ENCODE results near the gene AXL. TPM values are rescaled to one million over a fixed set of nuclear protein-coding genes. Genes with fewer than 3 reads are reported as not detected.

The AXL gene
- total and polyA plus RNA-seq, 2 of the 13 experiments (the other 11 are each of a cell fraction or from before 2014, with no cell fraction given), result 0.71 to 5.9 TPM

DNA sequence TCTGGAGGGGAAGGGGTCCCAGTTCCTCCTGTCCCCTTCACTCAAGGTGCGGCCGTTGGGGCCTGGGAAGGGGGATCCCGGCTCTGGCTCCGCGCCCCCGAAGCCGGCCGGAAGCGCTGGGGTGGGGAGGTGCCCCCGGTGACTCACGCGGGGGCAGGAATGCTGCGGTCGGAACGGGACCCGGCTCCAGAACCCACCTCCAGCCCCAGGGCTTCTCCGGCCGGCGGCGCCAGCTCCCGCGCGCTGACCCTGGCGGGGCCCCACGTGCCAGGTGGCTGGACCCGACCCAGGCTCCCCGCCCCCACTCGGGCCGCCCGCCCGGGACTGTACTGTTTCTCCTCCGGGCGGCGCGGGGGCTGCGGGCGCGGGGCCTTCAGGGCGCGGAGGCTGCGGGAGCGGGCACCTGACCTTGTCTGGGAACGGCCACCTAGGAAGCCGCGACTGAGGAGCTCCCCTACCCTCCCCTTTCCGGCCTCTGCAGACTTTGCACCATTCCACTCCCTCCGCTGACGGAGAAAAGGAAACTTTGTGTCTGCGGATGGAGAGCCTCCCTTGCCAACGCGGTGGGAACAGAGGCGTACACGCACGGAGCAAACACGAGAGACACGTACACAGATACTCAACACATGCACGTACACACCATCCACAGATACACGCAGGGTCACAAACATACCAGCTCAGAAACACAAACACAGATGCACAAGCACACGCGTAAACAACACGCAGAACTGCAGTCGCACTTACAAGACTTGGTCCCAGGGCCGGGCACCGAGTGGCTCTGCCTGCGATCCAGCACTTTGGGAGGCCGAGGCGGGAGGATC is 7.2 kb downstream of the AXL start (continued):
- peak; percentile 92 for TF ChIP-seq ZBTB39 (CRISPR knock-in tag; IDR thresholded peaks at IDR 0.05)
- TF ChIP-seq FOSL2 (CRISPR knock-in tag; IDR thresholded peaks at IDR 0.05), result peak; percentile 91
- 0 out of 2 replicates have a peak, but pooled peaks have one; percentile 55 for TF ChIP-seq NFKBIZ (CRISPR knock-in tag; IDR thresholded peaks at IDR 0.05)
- TF ChIP-seq ZNF17 (CRISPR knock-in tag; IDR thresholded peaks at IDR 0.05), result no peak
- no peak for TF ChIP-seq MBNL3 (CRISPR knock-in tag; conservative IDR thresholded peaks at IDR 0.05)
- TF ChIP-seq ZNF274 (CRISPR knock-in tag; IDR thresholded peaks at IDR 0.05), result peak; percentile 45; the same call in 1 of the 2 replicates
- TF ChIP-seq WIZ (CRISPR knock-in tag; IDR thresholded peaks at IDR 0.05), result no peak
- peak; percentile 35; the same call in 1 of the 2 replicates for TF ChIP-seq ARNTL (CRISPR knock-in tag; IDR thresholded peaks at IDR 0.05)
- peak; percentile 72 for TF ChIP-seq ZFX (CRISPR knock-in tag; IDR thresholded peaks at IDR 0.05; ENCODE audit: low read depth)
- no peak for TF ChIP-seq ZNF737 (CRISPR knock-in tag; IDR thresholded peaks at IDR 0.05; ENCODE audit: borderline replicate concordance)
- TF ChIP-seq TFDP1 (CRISPR knock-in tag; IDR thresholded peaks at IDR 0.05; ENCODE audit: borderline replicate concordance), result peak; percentile 53; the same call in 1 of the 2 replicates
- TF ChIP-seq ZNF607 (CRISPR knock-in tag; IDR thresholded peaks at IDR 0.05; ENCODE audit: borderline replicate concordance), result 0 out of 2 replicates have a peak, but pooled peaks have one; percentile 24
- no peak; the same call in 1 of the 2 replicates for TF ChIP-seq ZNF766 (CRISPR knock-in tag; IDR thresholded peaks at IDR 0.05; ENCODE audit: borderline replicate concordance)
- TF ChIP-seq KMT2A (CRISPR knock-in tag; IDR thresholded peaks at IDR 0.05), result no peak
- no peak for TF ChIP-seq TCF12 (IDR thresholded peaks at IDR 0.05)
- peak; percentile 87; the same call in 1 of the 2 replicates for TF ChIP-seq TCF12 (CRISPR knock-in tag; IDR thresholded peaks at IDR 0.05)
- no peak for TF ChIP-seq ZNF720 (CRISPR knock-in tag; IDR thresholded peaks at IDR 0.05)
- no peak for TF ChIP-seq NR0B2 (CRISPR knock-in tag; IDR thresholded peaks at IDR 0.05)
- peak; percentile 68 for TF ChIP-seq POLR2AphosphoS5 (IDR thresholded peaks at IDR 0.05; ENCODE audit: low read depth, low read length)
- no peak for TF ChIP-seq MAFK (conservative IDR thresholded peaks at IDR 0.05 in 1 of 2, IDR thresholded peaks at IDR 0.05 in 1 of 2; ENCODE audit: low read length in 2 of 2)
- TF ChIP-seq HNRNPLL (IDR thresholded peaks at IDR 0.05; ENCODE audit: low read depth, low read length, poor library complexity, severe bottlenecking), result peak; percentile 68
- TF ChIP-seq ZFP90 (CRISPR knock-in tag; IDR thresholded peaks at IDR 0.05; ENCODE audit: borderline replicate concordance), result peak; percentile 86; the same call in 1 of the 2 replicates
- TF ChIP-seq MYNN (CRISPR knock-in tag; IDR thresholded peaks at IDR 0.05; ENCODE audit: low read depth), result no peak
- TF ChIP-seq, protein P1, sequence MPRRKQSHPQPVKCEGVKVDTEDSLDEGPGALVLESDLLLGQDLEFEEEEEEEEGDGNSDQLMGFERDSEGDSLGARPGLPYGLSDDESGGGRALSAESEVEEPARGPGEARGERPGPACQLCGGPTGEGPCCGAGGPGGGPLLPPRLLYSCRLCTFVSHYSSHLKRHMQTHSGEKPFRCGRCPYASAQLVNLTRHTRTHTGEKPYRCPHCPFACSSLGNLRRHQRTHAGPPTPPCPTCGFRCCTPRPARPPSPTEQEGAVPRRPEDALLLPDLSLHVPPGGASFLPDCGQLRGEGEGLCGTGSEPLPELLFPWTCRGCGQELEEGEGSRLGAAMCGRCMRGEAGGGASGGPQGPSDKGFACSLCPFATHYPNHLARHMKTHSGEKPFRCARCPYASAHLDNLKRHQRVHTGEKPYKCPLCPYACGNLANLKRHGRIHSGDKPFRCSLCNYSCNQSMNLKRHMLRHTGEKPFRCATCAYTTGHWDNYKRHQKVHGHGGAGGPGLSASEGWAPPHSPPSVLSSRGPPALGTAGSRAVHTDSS (CRISPR knock-in tag; conservative IDR thresholded peaks at IDR 0.05), result no peak

Data from HepG2 (cell line).